IMR-90 (cell line): Measurements from ENCODE around the gene MTMR6. TPM values are rescaled to one million over a fixed set of nuclear protein-coding genes. Genes with fewer than 3 reads are reported as not detected.

Experiments
- ATAC-seq: fragments of 200-7000 bp; cut with Tn5 transposase; 2 replicates; pipeline ENCODE4 v1.9.1; 2020; ENCODE audit warnings: low read depth, mild to moderate bottlenecking, moderate library complexity
- BruUV-seq: library from RNA; stranded (reverse); fragments of 400-500 nt; replicated peaks from 2 replicates; lab custom pipeline; 2021; lab: Mats Ljungman, UMichigan
- CTCF ChIA-PET: fragments of 300-600 bp; formaldehyde crosslinking; extraction: SDS; loops from one replicate; lab custom pipeline; 2021; ENCODE audit warnings: antibody characterized with exemption; lab: Yijun Ruan, JAX
- POLR2A ChIA-PET: fragments of 300-600 bp; sonication (Branson Sonifier 250); formaldehyde crosslinking; loops from one replicate; lab custom pipeline; 2022; ENCODE audit warnings: antibody characterized with exemption; ENCODE audit not compliant: unreplicated experiment; lab: Charles Lee
- DNase-seq: peaks from one replicate; pipeline ENCODE4 v3.0.0; 2013
- H2AFZ ChIP-seq: replicated peaks from 2 replicates; pipeline ENCODE3; 2013; ENCODE audit warnings: low read length, mild to moderate bottlenecking; ENCODE audit not compliant: poor library complexity
- H2AK5ac ChIP-seq: 2 replicates; pipeline ENCODE4 v1.6.1; 2013; ENCODE audit warnings: low read depth, low read length, inconsistent platforms
- H2AK9ac ChIP-seq: replicated peaks from 2 replicates; pipeline ENCODE3; 2013; ENCODE audit warnings: mild to moderate bottlenecking, low read depth, low read length, moderate library complexity; ENCODE audit not compliant: poor library complexity
- H2BK120ac ChIP-seq: 2 replicates; pipeline ENCODE4 v1.6.1; 2013; ENCODE audit warnings: low read depth, low read length, inconsistent platforms
- H2BK15ac ChIP-seq: 3 replicates; pipeline ENCODE4 v1.6.1; 2013; ENCODE audit warnings: low read depth, low read length, inconsistent platforms
- H2BK20ac ChIP-seq: 2 replicates; pipeline ENCODE4 v1.6.1; 2013; ENCODE audit warnings: low read depth, mild to moderate bottlenecking, inconsistent platforms, low read length, moderate library complexity
- H2BK5ac ChIP-seq: 2 replicates; pipeline ENCODE4 v1.6.1; 2013; ENCODE audit warnings: mild to moderate bottlenecking, low read depth, low read length, inconsistent platforms; ENCODE audit not compliant: poor library complexity, severe bottlenecking
- H3K14ac ChIP-seq: replicated peaks from 2 replicates; pipeline ENCODE4 v1.6.1; 2013; ENCODE audit warnings: low read depth, low read length, inconsistent platforms
- H3K18ac ChIP-seq: 2 replicates; pipeline ENCODE4 v1.6.1; 2013; ENCODE audit warnings: low read depth, low read length, control low read depth
- H3K23ac ChIP-seq: 2 replicates; pipeline ENCODE4 v1.6.1; 2013; ENCODE audit warnings: low read depth, low read length, inconsistent platforms
- H3K27ac ChIP-seq: 2 replicates; pipeline ENCODE4 v1.5.1; 2013; ENCODE audit warnings: mild to moderate bottlenecking, control low read depth, low read length; ENCODE audit not compliant: insufficient read depth
- H3K27me3 ChIP-seq: 2 replicates; pipeline ENCODE4 v1.6.1; 2013; ENCODE audit warnings: low read length; ENCODE audit not compliant: control insufficient read depth, insufficient read depth
- H3K36me3 ChIP-seq: 2 replicates; pipeline ENCODE4 v1.6.1; 2013; ENCODE audit warnings: low read length, mixed read lengths; ENCODE audit not compliant: control insufficient read depth, insufficient read depth
- H3K4ac ChIP-seq: 2 replicates; pipeline ENCODE4 v1.6.1; 2013; ENCODE audit warnings: low read depth, low read length, inconsistent platforms
- H3K4me1 ChIP-seq: 2 replicates; pipeline ENCODE4 v1.6.1; 2013; ENCODE audit warnings: low read length, mixed read lengths; ENCODE audit not compliant: control insufficient read depth, insufficient read depth
- H3K4me2 ChIP-seq: 2 replicates; pipeline ENCODE4 v1.6.1; 2013; ENCODE audit warnings: low read depth, mild to moderate bottlenecking, control low read depth, low read length, moderate library complexity
- H3K4me3 ChIP-seq: 2 replicates; pipeline ENCODE4 v1.5.1; 2013; ENCODE audit warnings: low read depth, mild to moderate bottlenecking, control low read depth, low read length, moderate library complexity; ENCODE audit not compliant: insufficient read depth
- H3K56ac ChIP-seq: 2 replicates; pipeline ENCODE4 v1.6.1; 2013; ENCODE audit warnings: low read length, inconsistent platforms; ENCODE audit not compliant: insufficient read depth; ENCODE audit errors: extremely low read depth
- H3K79me1 ChIP-seq, 2 experiments: 2 replicates each; pipeline ENCODE4 v1.6.1; 2013; ENCODE audit warnings: low read length in 2 of 2, inconsistent platforms in 1 of 2, low read depth in 1 of 2
- H3K9ac ChIP-seq: 2 replicates; pipeline ENCODE4 v1.6.1; 2013; ENCODE audit warnings: low read depth, low read length, control low read depth
- H3K9me1 ChIP-seq: 2 replicates; pipeline ENCODE4 v1.6.1; 2013; ENCODE audit warnings: low read length, inconsistent platforms; ENCODE audit not compliant: insufficient read depth
- H3K9me3 ChIP-seq: 2 replicates; pipeline ENCODE4 v1.6.1; 2013; ENCODE audit warnings: low read length; ENCODE audit not compliant: control insufficient read depth, insufficient read depth
- H4K20me1 ChIP-seq: 2 replicates; pipeline ENCODE4 v1.6.1; 2013; ENCODE audit warnings: low read length, inconsistent platforms; ENCODE audit not compliant: insufficient read depth
- H4K5ac ChIP-seq: 2 replicates; pipeline ENCODE4 v1.6.1; 2013; ENCODE audit warnings: mild to moderate bottlenecking, low read depth, low read length, control low read depth
- H4K8ac ChIP-seq, 2 experiments: 2 replicates each; pipeline ENCODE4 v1.6.1; 2013; ENCODE audit warnings: low read depth in 2 of 2, low read length in 2 of 2, control low read depth in 1 of 2, inconsistent platforms in 1 of 2
- H4K91ac ChIP-seq: 2 replicates; pipeline ENCODE4 v1.6.1; 2013; ENCODE audit warnings: low read depth, low read length, inconsistent platforms; ENCODE audit not compliant: insufficient read depth
- BHLHE40 ChIP-seq: fragments of 150-350 bp; IDR thresholded peaks from 2 replicates; pipeline ENCODE4 v1.6.1; 2016; ENCODE audit warnings: mild to moderate bottlenecking, low read depth, low read length
- MXI1 ChIP-seq: IDR thresholded peaks from 2 replicates; pipeline ENCODE4 v1.6.1; 2012; ENCODE audit warnings: low read depth, mild to moderate bottlenecking, low read length, moderate library complexity, borderline replicate concordance
- POLR2A ChIP-seq: IDR thresholded peaks from 2 replicates; pipeline ENCODE4 v1.6.1; 2012; ENCODE audit warnings: mild to moderate bottlenecking, low read depth, low read length
- RAD21 ChIP-seq: IDR thresholded peaks from 2 replicates; pipeline ENCODE4 v1.6.1; 2012; ENCODE audit warnings: low read length, improper control_type of control experiment
- dilution Hi-C: fragments of 300-500 bp; cut with HindIII; formaldehyde crosslinking; loops from one replicate; pipeline ENCODE4 v1.14.3; 2018; ENCODE audit warnings: low sequenced_read_pairs; ENCODE audit not compliant: unreplicated experiment
- in situ Hi-C: fragments of 300-500 bp; cut with MboI; formaldehyde crosslinking; loops from 3 replicates; pipeline ENCODE4 v1.14.3; 2019; ENCODE audit warnings: low sequenced_read_pairs, inconsistent platforms, mixed read lengths
- intact Hi-C: fragments of 100-400 bp; cut with micrococcal nuclease; formaldehyde crosslinking; loops from 2 replicates; pipeline ENCODE4 v1.10.0; 2022
- polyA plus RNA-seq, 3 experiments: library from polyadenylated mRNA; depleted of rRNA; stranded (reverse); fragments of >200 nt; gene quantifications; 2 replicates each; pipeline ENCODE4 v1.2.3, GENCODE V29; 2012; ENCODE audit warnings: low replicate concordance in 1 of 3
- total RNA-seq: library from RNA; depleted of rRNA; stranded (reverse); fragments of >200 nt; gene quantifications from 2 replicates; pipeline ENCODE4 v1.2.3, GENCODE V29; 2012

Gene MTMR6
- total and polyA plus RNA-seq, 2 of the 4 experiments (the other 2 are of a cell fraction): 9.4 to 21.7 TPM

DNA sequence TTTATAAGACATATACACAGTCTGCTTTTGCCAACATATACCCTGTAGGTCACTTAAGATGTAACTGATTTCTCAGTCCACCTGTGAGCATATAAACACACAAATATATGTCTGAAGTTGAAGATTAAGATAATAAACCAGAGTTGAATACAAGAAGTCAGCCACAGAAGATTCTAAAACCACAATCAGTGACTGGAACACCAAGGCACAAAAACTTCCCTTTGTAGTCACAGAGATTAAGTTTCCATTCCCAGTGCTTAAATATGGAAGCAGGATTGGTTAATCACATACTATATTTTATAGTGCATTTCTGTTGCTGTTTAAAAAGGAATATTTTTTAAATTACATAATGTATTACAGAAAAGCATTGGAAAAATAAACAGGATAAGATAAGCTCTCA, 39.9 kb downstream of the MTMR6 start:
- BruUV-seq: no TSS peak
- Histone ChIP-seq H3K36me3 (peaks cover 13% of the 10 kb centered on the region), H2BK5ac (no peak overlapping the region), H3K14ac (no peak overlapping the region), H3K4me3 (no peak overlapping the region), H3K9me3 (no peaks in the 10 kb centered on the region), H3K9ac (no peak overlapping the region), H2BK15ac (no peak overlapping the region), H2AFZ (no peak overlapping the region), H2AK5ac (no peak overlapping the region), H4K91ac (no peak overlapping the region), H3K27me3 (no peaks in the 10 kb centered on the region), H4K8ac (no peak overlapping the region), H3K4me1 (no peaks in the 10 kb centered on the region), H3K4me2 (no peak overlapping the region), H3K27ac (no peak overlapping the region), H3K18ac (no peak overlapping the region), H3K4ac (no peak overlapping the region), H3K79me1 (no peaks in the 10 kb centered on the region), H2AK9ac (no peak overlapping the region), H2BK120ac (no peak overlapping the region), H4K20me1 (no peaks in the 10 kb centered on the region), H4K5ac (no peak overlapping the region), H3K23ac (no peak overlapping the region), H3K56ac (no peak overlapping the region), H2BK20ac (no peak overlapping the region), H3K9me1 (no peaks in the 10 kb centered on the region)
- TF ChIP-seq POLR2A: no peak
- TF ChIP-seq BHLHE40: no peak
- no peak for TF ChIP-seq RAD21
- TF ChIP-seq MXI1: no peak
- intact Hi-C loops (no loop called here), in situ Hi-C loops (no loop called here), dilution Hi-C loops (no loop called here)
- ChIA-PET POLR2A (no interaction called here), CTCF (no interaction called here)
- ATAC-seq (no peak), DNase-seq (no peak)
